GM23338 (cell line): ENCODE data around the gene ANTXR2. TPM values are rescaled to one million over a fixed set of nuclear protein-coding genes. Genes with fewer than 3 reads are reported as not detected.
"Not testable (repeated sequence)": the region's sequence is repeated elsewhere in the genome, so short reads cannot be mapped to it uniquely, and the experiment has no call there.

Source experiments
- ATAC-seq: fragments of 200-7000 bp; cut with Tn5 transposase; 3 replicates; pipeline ENCODE4 v1.9.1; 2020
- DNase-seq: peaks from one replicate; pipeline ENCODE4 v3.0.0-alpha.2; 2015; ENCODE audit warnings: low spot score
- H2AFZ ChIP-seq: fragments of 200-600 bp; sonication (generic); 2 replicates; pipeline ENCODE4 v1.8.0; 2016; ENCODE audit warnings: antibody characterized with exemption, mild to moderate bottlenecking, moderate library complexity
- H3F3A ChIP-seq: fragments of 200-600 bp; sonication (generic); replicated peaks from 2 replicates; pipeline ENCODE4 v1.8.0; 2017; ENCODE audit warnings: antibody characterized with exemption, mixed run types, low read depth
- H3K27ac ChIP-seq: fragments of 200-600 bp; sonication (generic); 2 replicates; pipeline ENCODE4 v1.6.1; 2016; ENCODE audit warnings: low read depth
- H3K27me3 ChIP-seq: fragments of 200-600 bp; sonication (generic); 2 replicates; pipeline ENCODE4 v1.8.0; 2016; ENCODE audit warnings: mild to moderate bottlenecking, mixed run types, moderate library complexity; ENCODE audit not compliant: insufficient read depth
- H3K36me3 ChIP-seq: fragments of 200-600 bp; sonication (generic); 2 replicates; pipeline ENCODE4 v1.8.0; 2016; ENCODE audit warnings: mild to moderate bottlenecking; ENCODE audit not compliant: insufficient read depth
- H3K4me1 ChIP-seq: fragments of 200-600 bp; sonication (generic); 2 replicates; pipeline ENCODE4 v1.8.0; 2016; ENCODE audit warnings: mild to moderate bottlenecking, moderate library complexity; ENCODE audit not compliant: insufficient read depth
- H3K4me2 ChIP-seq: fragments of 200-600 bp; sonication (generic); 2 replicates; pipeline ENCODE4 v1.7.1; 2017; ENCODE audit warnings: mixed run types
- H3K4me3 ChIP-seq: fragments of 200-600 bp; sonication (generic); 2 replicates; pipeline ENCODE4 v1.6.1; 2016; ENCODE audit warnings: mixed run types
- H3K79me2 ChIP-seq: fragments of 200-600 bp; sonication (generic); replicated peaks from 2 replicates; pipeline ENCODE4 v1.8.0; 2017; ENCODE audit warnings: mild to moderate bottlenecking; ENCODE audit not compliant: insufficient read depth
- H3K9me2 ChIP-seq: fragments of 200-600 bp; sonication (generic); 2 replicates; pipeline ENCODE4 v1.8.0; 2017; ENCODE audit not compliant: insufficient read depth
- H4K20me1 ChIP-seq: fragments of 200-600 bp; sonication (generic); replicated peaks from 2 replicates; pipeline ENCODE4 v1.8.0; 2017; ENCODE audit warnings: mild to moderate bottlenecking; ENCODE audit not compliant: insufficient read depth
- H3K27ac Mint-ChIP-seq: 2 replicates; pipeline ENCODE4 v1.8.0; 2020; ENCODE audit warnings: inconsistent platforms, mild to moderate bottlenecking, moderate library complexity, mixed read lengths
- H3K27me3 Mint-ChIP-seq: 3 replicates; pipeline ENCODE4 v1.8.0; 2022; ENCODE audit warnings: low read depth, mild to moderate bottlenecking, moderate library complexity, mixed read lengths, inconsistent platforms; ENCODE audit not compliant: insufficient read depth, poor library complexity
- H3K36me3 Mint-ChIP-seq: 3 replicates; pipeline ENCODE4 v1.8.0; 2021; ENCODE audit warnings: low read depth, mild to moderate bottlenecking, inconsistent platforms, moderate library complexity, mixed read lengths
- H3K4me1 Mint-ChIP-seq: 3 replicates; pipeline ENCODE4 v1.8.0; 2020; ENCODE audit warnings: mild to moderate bottlenecking, inconsistent platforms, mixed read lengths
- H3K4me3 Mint-ChIP-seq: 3 replicates; pipeline ENCODE4 v1.8.0; 2021; ENCODE audit warnings: moderate library complexity, mild to moderate bottlenecking, inconsistent platforms, mixed read lengths
- H3K9me3 Mint-ChIP-seq: 3 replicates; pipeline ENCODE4 v1.8.0; 2020; ENCODE audit warnings: moderate library complexity, mild to moderate bottlenecking, inconsistent platforms, mixed read lengths
- JUNB ChIP-seq: IDR thresholded peaks from one replicate; pipeline ENCODE4 v1.6.1; 2016; ENCODE audit warnings: antibody characterized with exemption; ENCODE audit not compliant: unreplicated experiment
- REST ChIP-seq: IDR thresholded peaks from one replicate; pipeline ENCODE4 v1.6.1; 2018; ENCODE audit warnings: antibody characterized with exemption; ENCODE audit not compliant: unreplicated experiment
- ZNF331 ChIP-seq: fragments of 250-450 bp; sonication (Bioruptor Pico); IDR thresholded peaks from 2 replicates; pipeline ENCODE4 v1.5.0; 2020; ENCODE audit warnings: low read depth, mild to moderate bottlenecking, moderate library complexity
- ZNF462 ChIP-seq: fragments of 250-450 bp; sonication (Bioruptor Pico); IDR thresholded peaks from 2 replicates; pipeline ENCODE4 v1.5.0; 2020; ENCODE audit warnings: mild to moderate bottlenecking, moderate library complexity
- polyA plus RNA-seq: library from polyadenylated mRNA; unstranded; fragments of >200 nt; fragmentation: Nextera tagmentation; extraction: Ambion mirVana; gene quantifications from 2 replicates; pipeline ENCODE4 v1.2.1, GENCODE V29; 2016
- total RNA-seq: library from RNA; depleted of rRNA; stranded (reverse); fragments of >200 nt; shearing (Covaris generic); gene quantifications from 2 replicates; pipeline ENCODE4 v1.2.3, GENCODE V29; 2014
- TF ChIP-seq, protein P1 (sequence below), 2 experiments: fragments of 200-600 bp in 1 of 2; sonication (generic) in 1 of 2; conservative IDR thresholded peaks; 2 replicates each; pipeline versions ENCODE4 v1.5.1 to v1.6.1; 2016 to 2017; ENCODE audit warnings: antibody characterized with exemption in 2 of 2, low read depth in 2 of 2, mild to moderate bottlenecking in 2 of 2, moderate library complexity in 1 of 2

ANTXR2 gene
- total and polyA plus RNA-seq, 2 experiments from 2014 or later: 2.0 to 5.3 TPM

GRCh38 chr4:79991601-79992000, 81.4 kb downstream of the ANTXR2 start:
- Mint-ChIP-seq H3K9me3 (no peaks in the 10 kb centered on the region; the same call in 2 of the 3 replicates), H3K27ac (no peak overlapping the region), H3K4me1 (peaks cover 5% of the 10 kb centered on the region; the same call in 2 of the 3 replicates), H3K27me3 (peaks cover 2% of the 10 kb centered on the region), H3K4me3 (no peak overlapping the region), H3K36me3 (no peaks in the 10 kb centered on the region)
- Histone ChIP-seq H3K4me3 (no peak overlapping the region), H3K27me3 (no peaks in the 10 kb centered on the region), H3K4me1 (no peaks in the 10 kb centered on the region), H4K20me1 (no peaks in the 10 kb centered on the region), H3K27ac (no peak overlapping the region), H3K79me2 (no peaks in the 10 kb centered on the region), H3K4me2 (no peak overlapping the region), H3K36me3 (no peaks in the 10 kb centered on the region), H2AFZ (no peak overlapping the region), H3K9me2 (no peaks in the 10 kb centered on the region), H3F3A (no peaks in the 10 kb centered on the region)
- ATAC-seq: no peak
- TF ChIP-seq JUNB (no peak), ZNF331 (no peak)
- TF ChIP-seq, protein P1, sequence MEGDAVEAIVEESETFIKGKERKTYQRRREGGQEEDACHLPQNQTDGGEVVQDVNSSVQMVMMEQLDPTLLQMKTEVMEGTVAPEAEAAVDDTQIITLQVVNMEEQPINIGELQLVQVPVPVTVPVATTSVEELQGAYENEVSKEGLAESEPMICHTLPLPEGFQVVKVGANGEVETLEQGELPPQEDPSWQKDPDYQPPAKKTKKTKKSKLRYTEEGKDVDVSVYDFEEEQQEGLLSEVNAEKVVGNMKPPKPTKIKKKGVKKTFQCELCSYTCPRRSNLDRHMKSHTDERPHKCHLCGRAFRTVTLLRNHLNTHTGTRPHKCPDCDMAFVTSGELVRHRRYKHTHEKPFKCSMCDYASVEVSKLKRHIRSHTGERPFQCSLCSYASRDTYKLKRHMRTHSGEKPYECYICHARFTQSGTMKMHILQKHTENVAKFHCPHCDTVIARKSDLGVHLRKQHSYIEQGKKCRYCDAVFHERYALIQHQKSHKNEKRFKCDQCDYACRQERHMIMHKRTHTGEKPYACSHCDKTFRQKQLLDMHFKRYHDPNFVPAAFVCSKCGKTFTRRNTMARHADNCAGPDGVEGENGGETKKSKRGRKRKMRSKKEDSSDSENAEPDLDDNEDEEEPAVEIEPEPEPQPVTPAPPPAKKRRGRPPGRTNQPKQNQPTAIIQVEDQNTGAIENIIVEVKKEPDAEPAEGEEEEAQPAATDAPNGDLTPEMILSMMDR (conservative IDR thresholded peaks at IDR 0.05; ENCODE audit: low read depth in 2 of 2): no peak
- DNase-seq: no peak

DNA sequence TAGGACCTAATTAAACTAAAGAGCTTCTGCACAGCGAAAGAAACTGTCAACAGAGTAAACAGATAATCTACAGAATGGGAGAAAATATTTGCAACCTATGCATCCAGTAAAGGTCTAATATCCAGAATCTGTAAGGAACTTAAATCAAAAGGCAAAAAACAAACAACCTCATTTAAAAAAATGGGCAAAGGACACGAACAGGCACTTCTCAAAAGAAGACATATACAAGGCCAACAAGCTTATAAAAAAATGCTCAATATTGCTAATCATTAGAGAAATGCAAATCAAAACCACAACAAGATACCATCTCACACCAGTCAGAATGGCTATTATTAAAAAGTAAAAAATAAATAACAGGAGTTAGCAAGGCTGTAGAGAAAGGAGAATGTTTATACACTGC, 81.9 kb downstream of the ANTXR2 start:
- not testable (repeated sequence) for H3F3A ChIP-seq, H4K20me1 ChIP-seq, H3K27ac Mint-ChIP-seq, H3K27ac ChIP-seq, H2AFZ ChIP-seq, H3K27me3 Mint-ChIP-seq, H3K4me1 Mint-ChIP-seq, H3K4me3 Mint-ChIP-seq, H3K79me2 ChIP-seq, H3K4me3 ChIP-seq, H3K4me2 ChIP-seq, H3K36me3 Mint-ChIP-seq, ATAC-seq, H3K36me3 ChIP-seq, H3K4me1 ChIP-seq, H3K9me3 Mint-ChIP-seq, DNase-seq, H3K27me3 ChIP-seq, H3K9me2 ChIP-seq

- Mint-ChIP-seq H3K27ac (no peak overlapping the region), H3K27me3 (no peaks in the 10 kb centered on the region), H3K9me3 (no peaks in the 10 kb centered on the region; the same call in 2 of the 3 replicates), H3K4me1 (no peaks in the 10 kb centered on the region; the same call in 2 of the 3 replicates), H3K4me3 (no peak overlapping the region), H3K36me3 (no peaks in the 10 kb centered on the region)
- H3K79me2 ChIP-seq: no peaks in the 10 kb centered on the region
- no peaks in the 10 kb centered on the region for H3K4me1 ChIP-seq
- DNase-seq (no peak), ATAC-seq (no peak)
- no peak overlapping the region for H3K27ac ChIP-seq
- no peaks in the 10 kb centered on the region for H3K27me3 ChIP-seq
- no peak overlapping the region for H2AFZ ChIP-seq
- no peaks in the 10 kb centered on the region for H3K36me3 ChIP-seq
- no peak overlapping the region for H3K4me3 ChIP-seq
- H3F3A ChIP-seq: no peaks in the 10 kb centered on the region
- H4K20me1 ChIP-seq: no peaks in the 10 kb centered on the region
- no peaks in the 10 kb centered on the region for H3K9me2 ChIP-seq
- H3K4me2 ChIP-seq: no peak overlapping the region
- TF ChIP-seq ZNF462 (CRISPR knock-in tag) (no peak), ZNF331 (no peak), REST (no peak)
Measured at GRCh38 chr4:79987401-79987800, 85.6 kb downstream of the ANTXR2 start.
